HUDEP-2 (cell line): Measurements from ENCODE around the gene RPS6KL1.
"Not testable (repeated sequence)": the region's sequence is repeated elsewhere in the genome, so short reads cannot be mapped to it uniquely, and the experiment has no call there.

ENCODE experiments used
- DNase-seq, 76 experiments: peaks; one replicate each; lab custom pipeline; 2025; ENCODE audit not compliant: unreplicated experiment in 76 of 76; lab: John Stamatoyannopoulos, UW

Gene RPS6KL1

GRCh38 chr14:74936731-74937130 is 13.7 kb upstream of the RPS6KL1 start:
- no peak for DNase-seq

- DNase-seq = no peak
These were observed 13.1 kb upstream of the RPS6KL1 start for GRCh38 chr14:74936151-74936550.

GRCh38 chr14:74935360-74935680 is 12.3 kb upstream of the RPS6KL1 start:
- no peak for DNase-seq

DNA sequence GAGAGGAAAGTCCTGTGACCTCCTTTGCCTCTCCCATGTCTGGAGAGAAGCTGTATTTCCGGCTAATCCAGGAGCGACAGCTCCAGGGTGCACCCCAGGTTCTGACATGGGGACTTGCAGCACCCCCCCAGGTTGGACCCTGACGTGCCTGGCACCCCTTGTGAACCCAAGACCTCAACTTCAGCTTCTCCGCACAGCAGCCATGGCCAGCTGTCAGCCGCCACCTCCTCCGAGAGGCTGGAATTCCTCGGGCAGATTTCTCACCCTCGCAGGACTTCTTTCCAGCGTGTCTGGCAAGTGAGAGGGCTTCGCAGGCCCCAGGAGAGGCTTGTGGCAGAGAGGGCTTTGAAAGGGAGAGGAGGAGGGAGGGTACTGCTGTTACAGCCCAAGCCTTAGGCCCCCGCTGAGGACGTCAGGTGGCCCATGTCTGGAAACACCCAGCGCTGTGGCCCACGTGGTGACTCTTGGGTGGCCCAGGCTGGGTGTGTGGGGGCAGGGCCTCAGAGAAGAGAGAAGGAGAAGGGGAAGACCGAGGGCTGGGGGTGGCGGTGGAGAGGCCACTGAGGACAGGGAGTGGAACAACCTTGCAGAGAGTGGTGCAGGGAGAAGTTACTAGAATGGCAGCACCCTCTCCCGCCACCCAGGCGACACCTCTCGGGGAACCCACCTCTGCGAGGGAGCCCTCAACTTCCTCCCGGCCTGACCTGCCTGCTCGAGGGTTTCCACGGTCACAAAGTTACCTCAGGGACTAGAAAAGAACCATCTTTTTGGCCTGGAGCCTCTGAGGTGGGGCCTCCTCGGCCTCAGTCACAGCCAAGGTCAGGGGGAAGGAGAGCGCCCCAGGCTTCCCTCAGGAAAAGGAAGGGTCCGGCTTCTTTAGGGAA is 11.7 kb upstream of the RPS6KL1 start:
- DNase-seq = peak in 1 of 76 experiments; percentile 12

DNA sequence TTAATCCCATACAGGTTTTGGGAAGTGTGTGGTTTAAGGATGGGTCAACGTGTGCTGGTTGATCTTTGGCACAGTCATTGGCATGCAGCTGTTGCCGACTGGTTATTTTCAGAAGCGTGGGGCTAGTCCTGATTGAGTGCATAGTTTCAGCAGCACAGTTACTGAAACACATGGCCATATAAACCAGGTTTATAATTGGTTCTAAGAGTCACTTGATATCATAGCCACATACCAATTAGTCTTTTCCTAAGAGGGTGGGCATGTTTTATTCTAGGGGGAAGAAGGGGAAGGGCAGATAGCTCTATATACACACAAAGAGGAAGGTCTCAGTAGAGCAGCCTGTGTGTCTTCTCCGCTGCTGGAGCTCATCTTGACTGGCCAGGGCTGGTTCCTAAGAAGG is 11.0 kb upstream of the RPS6KL1 start:
- no peak for DNase-seq

- DNase-seq = not testable (repeated sequence)
These were observed 9.9 kb upstream of the RPS6KL1 start for GRCh38 chr14:74932936-74933335.

DNA sequence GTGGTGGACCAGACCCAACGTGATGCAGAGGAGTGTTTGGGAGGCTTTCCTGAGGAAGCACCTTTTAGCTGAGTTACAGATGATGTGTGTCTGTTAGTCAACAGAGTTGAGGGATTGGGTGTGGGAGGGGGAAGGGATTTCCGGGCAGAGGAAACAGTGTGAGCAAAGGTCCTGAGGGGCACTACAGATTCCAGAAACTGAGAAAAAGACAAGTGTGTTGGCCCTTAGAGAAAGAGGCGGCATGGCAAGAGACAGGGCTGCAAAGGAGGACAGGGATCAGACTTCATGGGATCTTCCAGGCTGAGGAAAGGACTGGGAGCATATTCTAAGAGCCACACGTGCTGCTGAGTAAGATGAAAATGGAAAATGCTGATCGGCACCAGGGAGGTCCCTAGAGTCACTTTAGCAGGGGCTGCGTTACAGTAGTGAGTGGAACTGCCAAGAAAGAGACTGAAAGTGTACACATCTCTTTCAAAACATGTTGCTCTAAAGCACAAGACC is 9.4 kb upstream of the RPS6KL1 start:
- no peak for DNase-seq

- not testable (repeated sequence) for DNase-seq
These were observed 8.7 kb upstream of the RPS6KL1 start for GRCh38 chr14:74931744-74932143.

- DNase-seq = no peak
These were observed 6.2 kb upstream of the RPS6KL1 start for GRCh38 chr14:74929242-74929641.

- peak in 71 of 76 experiments; percentile 11 to 89 (median 48) for DNase-seq
These were observed 4.2 kb upstream of the RPS6KL1 start for GRCh38 chr14:74927225-74927624.

DNA sequence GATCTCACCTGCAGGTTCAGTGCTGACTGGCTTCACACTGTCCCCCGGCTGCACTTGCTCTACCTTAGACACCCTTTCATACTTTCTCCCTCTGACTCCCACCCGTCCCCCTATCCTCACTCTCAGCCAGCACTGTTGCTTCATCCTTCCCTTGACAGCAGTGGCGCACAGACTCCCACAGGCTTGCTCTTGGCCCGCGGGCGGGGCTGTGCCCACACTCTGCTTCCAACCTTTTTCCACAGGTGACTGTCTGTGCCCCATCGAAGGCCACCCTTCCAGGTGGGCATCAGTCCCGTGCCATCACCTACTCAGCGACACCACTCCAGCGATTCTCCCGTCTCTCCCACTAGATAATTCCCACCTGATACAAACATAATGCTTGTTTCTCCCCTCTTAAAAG is 1.0 kb upstream of the RPS6KL1 start:
- DNase-seq = no peak

GRCh38 chr14:74921987-74922751 is 891 bp downstream of the RPS6KL1 start:
- no peak for DNase-seq

GRCh38 chr14:74921053-74921620 is 1.9 kb downstream of the RPS6KL1 start:
- DNase-seq = no peak

DNA sequence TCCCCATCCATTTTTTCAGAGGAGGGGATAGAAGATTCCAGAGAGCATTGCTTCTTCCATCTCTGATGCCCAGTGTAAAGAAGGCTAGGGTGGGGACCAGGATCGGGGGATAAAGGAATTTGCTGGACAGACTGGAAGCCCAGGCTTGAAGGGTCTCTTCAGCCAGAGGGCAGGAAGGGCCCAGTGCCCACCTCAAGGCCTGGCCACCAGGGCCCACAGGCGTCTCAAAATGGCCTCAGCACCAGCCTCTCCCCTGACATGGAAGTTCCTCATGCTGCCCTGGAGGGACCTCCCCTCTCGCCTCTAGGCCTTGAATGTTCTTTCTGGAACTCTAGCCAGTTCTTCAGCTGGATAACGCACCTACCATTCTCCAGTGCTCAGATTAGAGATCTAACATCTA is 2.8 kb downstream of the RPS6KL1 start:
- no peak for DNase-seq

- no peak for DNase-seq
These were observed 3.5 kb downstream of the RPS6KL1 start for GRCh38 chr14:74919421-74920165.

DNA sequence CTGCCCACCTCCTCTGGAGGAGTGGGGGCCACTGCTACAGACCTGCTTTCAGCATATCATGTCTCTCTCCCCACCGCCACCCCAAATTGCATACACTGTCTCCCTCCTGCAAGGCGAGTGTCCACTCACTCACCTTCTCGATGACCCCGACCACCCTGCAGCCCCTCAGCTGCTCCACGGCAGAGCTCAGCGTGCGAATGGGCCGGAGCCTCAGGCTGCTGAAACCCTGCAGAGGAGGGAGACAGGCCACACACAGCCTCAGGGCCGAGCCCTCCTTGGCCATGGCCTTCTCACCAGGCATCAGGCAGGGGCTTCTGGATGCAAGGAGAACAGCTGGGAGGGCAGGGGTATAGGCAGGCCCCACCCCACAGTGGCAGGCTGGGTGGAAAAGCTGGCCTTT is 4.7 kb downstream of the RPS6KL1 start:
- DNase-seq = no peak

DNA sequence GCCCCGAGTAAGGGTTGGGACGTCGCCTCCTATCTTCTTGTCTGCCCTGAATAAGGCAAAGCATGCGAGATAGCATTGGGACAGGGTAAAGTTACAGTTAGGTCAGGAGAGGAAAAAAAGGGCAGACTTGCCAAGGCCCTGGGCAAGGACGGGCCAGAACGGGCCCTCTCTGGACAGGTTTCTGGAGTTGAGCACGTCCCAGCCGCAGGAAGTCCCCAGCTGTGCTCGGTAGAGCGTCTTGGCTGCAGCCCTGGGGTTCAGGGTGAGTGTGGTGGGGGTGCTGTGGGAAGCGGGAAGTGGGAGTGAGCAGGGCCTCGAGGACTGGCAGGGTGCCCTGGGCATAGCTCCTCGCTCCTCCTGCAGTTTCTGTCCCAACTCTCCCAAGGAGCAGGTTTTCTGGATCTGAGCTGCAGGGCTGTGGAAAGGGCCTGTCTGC is 5.4 kb downstream of the RPS6KL1 start:
- DNase-seq = no peak

DNA sequence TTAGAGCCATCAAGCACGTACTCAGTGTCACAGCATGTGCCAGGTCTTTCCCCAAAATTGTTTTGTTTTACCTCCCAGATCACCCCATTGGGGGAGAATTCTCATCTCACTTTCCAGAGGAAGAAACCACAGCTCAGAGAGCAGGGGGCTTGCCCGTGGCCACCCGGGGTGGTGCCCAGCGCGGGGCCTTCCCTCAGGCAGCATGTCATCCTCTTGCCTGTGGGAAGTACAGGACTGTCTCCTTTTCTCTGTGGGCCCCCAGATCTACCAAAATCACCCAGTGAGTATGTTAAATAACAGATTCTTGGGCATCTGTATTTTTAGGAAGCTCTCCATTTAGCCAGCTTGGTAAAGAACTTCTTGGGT is 5.9 kb downstream of the RPS6KL1 start:
- DNase-seq = no peak

DNA sequence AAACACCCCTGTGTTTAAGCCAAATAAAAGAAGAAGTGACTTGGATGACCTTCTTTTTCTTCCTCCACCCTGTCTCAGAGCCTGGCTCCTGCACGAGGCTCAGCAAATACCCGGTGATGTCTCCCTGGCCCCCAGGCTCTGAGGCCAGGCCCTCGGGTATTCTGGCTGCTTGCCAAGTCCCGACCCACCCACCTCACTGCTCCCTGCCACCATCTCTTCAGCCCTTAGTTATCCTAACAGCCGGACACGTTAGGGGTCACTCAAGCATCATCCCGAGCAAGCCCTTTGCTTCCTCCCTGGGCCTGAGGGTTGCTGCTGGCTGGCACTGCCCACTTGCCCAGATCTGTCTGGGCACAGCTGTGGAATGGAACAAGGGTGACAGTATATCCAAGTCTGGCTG is 7.2 kb downstream of the RPS6KL1 start:
- DNase-seq = no peak

GRCh38 chr14:74915426-74915825 is 7.6 kb downstream of the RPS6KL1 start:
- DNase-seq = no peak
